Loucy (cell line): ENCODE data around the gene CCDC13.

Experiments used
- H2AFZ ChIP-seq: fragments of 200-600 bp; sonication (generic); 2 replicates; pipeline ENCODE4 v1.6.0; 2016; ENCODE audit warnings: antibody characterized with exemption, mild to moderate bottlenecking, low read length, moderate library complexity
- H3F3A ChIP-seq: fragments of 200-600 bp; 2 replicates; pipeline ENCODE4 v1.6.0; 2016; ENCODE audit warnings: antibody characterized with exemption, low read depth, mild to moderate bottlenecking
- H3K27me3 ChIP-seq: fragments of 200-600 bp; sonication (generic); 2 replicates; pipeline ENCODE4 v1.6.1; 2014; ENCODE audit warnings: low read length, mild to moderate bottlenecking; ENCODE audit not compliant: insufficient read depth, poor library complexity, severe bottlenecking
- H3K36me3 ChIP-seq: fragments of 200-600 bp; sonication (generic); 2 replicates; pipeline ENCODE4 v1.6.1; 2016; ENCODE audit warnings: low read length; ENCODE audit not compliant: insufficient read depth
- H3K4me1 ChIP-seq: fragments of 200-600 bp; sonication (generic); 2 replicates; pipeline ENCODE4 v1.5.1; 2014; ENCODE audit warnings: low read length, mild to moderate bottlenecking; ENCODE audit not compliant: insufficient read depth, poor library complexity, severe bottlenecking
- H3K4me2 ChIP-seq: fragments of 200-600 bp; sonication (generic); 2 replicates; pipeline ENCODE4 v1.6.0; 2014; ENCODE audit warnings: antibody characterized with exemption, low read length, low read depth, mild to moderate bottlenecking; ENCODE audit not compliant: poor library complexity, severe bottlenecking
- H3K4me3 ChIP-seq: fragments of 200-600 bp; sonication (generic); 2 replicates; pipeline ENCODE4 v1.5.1; 2014; ENCODE audit warnings: low read length, mild to moderate bottlenecking, mixed read lengths; ENCODE audit not compliant: poor library complexity, severe bottlenecking
- H3K79me2 ChIP-seq: fragments of 200-600 bp; sonication (generic); 2 replicates; pipeline ENCODE4 v1.6.1; 2014; ENCODE audit warnings: low read length; ENCODE audit not compliant: insufficient read depth
- H3K9ac ChIP-seq: fragments of 200-600 bp; sonication (generic); 2 replicates; pipeline ENCODE4 v1.6.0; 2014; ENCODE audit warnings: mild to moderate bottlenecking, low read depth, low read length, moderate library complexity; ENCODE audit not compliant: poor library complexity, severe bottlenecking
- H3K9me2 ChIP-seq: fragments of 200-600 bp; sonication (generic); replicated peaks from 2 replicates; pipeline ENCODE4 v1.6.1; 2016; ENCODE audit warnings: low read depth, low read length, mixed read lengths
- H3K9me3 ChIP-seq: fragments of 200-600 bp; sonication (generic); 2 replicates; pipeline ENCODE4 v1.6.1; 2014; ENCODE audit warnings: mild to moderate bottlenecking, antibody characterized with exemption, low read length, low read depth; ENCODE audit not compliant: insufficient read depth
- H4K20me1 ChIP-seq: fragments of 200-600 bp; sonication (generic); 2 replicates; pipeline ENCODE4 v1.6.0; 2014; ENCODE audit warnings: antibody characterized with exemption, low read length, mild to moderate bottlenecking; ENCODE audit not compliant: insufficient read depth, poor library complexity, severe bottlenecking
- EZH2phosphoT487 ChIP-seq: fragments of 200-600 bp; IDR thresholded peaks from 2 replicates; pipeline ENCODE4 v1.6.1; 2018; ENCODE audit warnings: antibody characterized with exemption, mild to moderate bottlenecking, moderate library complexity, borderline replicate concordance
- TF ChIP-seq, protein P1 (sequence below): fragments of 200-600 bp; sonication (generic); conservative IDR thresholded peaks from 2 replicates; pipeline ENCODE4 v1.5.1; 2014; ENCODE audit warnings: mild to moderate bottlenecking, antibody characterized with exemption, low read length

Gene CCDC13

DNA sequence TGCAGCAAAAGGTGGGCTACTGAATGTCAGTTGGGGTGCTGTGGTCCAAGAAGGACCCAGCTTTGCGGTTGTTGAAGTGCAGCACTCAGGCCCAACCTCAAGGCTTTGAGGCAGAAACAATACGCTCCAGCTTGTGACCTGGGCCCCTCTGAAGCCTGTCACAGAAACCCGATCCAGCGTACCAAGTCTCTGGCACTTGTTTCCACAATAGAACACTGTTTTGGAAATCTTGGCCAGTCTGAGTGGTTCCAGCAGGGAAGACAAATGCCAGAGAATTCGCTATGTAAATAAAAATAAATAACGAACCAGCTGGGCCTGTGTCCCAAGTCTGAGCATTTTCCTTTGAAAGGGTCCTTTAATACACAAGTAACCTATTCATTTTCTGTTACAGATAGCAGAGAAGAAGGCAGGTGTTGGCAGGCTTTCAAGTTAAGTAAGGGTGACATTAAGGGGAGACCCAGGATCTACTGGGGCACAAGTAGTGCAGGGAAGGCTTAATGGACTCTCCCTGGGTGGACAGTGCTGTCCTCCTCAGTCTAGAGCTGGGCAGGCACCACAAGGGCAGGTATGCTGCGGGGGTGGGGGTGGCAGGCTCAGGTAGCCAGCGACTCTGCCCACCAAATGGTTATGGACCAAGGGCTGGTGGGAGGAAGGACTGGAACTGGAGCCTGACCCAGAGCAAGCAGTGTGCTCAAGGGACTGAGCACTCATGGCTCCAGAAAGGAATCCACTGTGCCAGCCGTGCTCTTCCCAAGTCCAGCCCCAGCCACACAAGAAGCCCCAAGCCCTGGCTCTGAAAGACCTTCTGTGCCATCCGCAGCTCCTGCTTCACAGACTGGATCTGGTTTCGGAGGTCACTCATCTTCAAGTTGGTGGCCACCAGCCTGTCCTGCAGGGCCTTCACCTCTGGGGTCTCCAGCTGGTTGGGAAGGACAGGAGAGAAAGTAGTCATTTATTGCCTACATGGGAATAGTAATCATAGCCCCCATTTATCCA lies 26.3 kb downstream of the CCDC13 start:
- H3K9me2 ChIP-seq, result no peaks in the 10 kb centered on the region
- H3K9ac ChIP-seq, result no peak overlapping the region
- TF ChIP-seq, protein P1, sequence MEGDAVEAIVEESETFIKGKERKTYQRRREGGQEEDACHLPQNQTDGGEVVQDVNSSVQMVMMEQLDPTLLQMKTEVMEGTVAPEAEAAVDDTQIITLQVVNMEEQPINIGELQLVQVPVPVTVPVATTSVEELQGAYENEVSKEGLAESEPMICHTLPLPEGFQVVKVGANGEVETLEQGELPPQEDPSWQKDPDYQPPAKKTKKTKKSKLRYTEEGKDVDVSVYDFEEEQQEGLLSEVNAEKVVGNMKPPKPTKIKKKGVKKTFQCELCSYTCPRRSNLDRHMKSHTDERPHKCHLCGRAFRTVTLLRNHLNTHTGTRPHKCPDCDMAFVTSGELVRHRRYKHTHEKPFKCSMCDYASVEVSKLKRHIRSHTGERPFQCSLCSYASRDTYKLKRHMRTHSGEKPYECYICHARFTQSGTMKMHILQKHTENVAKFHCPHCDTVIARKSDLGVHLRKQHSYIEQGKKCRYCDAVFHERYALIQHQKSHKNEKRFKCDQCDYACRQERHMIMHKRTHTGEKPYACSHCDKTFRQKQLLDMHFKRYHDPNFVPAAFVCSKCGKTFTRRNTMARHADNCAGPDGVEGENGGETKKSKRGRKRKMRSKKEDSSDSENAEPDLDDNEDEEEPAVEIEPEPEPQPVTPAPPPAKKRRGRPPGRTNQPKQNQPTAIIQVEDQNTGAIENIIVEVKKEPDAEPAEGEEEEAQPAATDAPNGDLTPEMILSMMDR, result no peak
- no peak for TF ChIP-seq EZH2phosphoT487
- H3F3A ChIP-seq, result no peaks in the 10 kb centered on the region
- no peak overlapping the region for H3K4me2 ChIP-seq
- no peak overlapping the region for H2AFZ ChIP-seq
- no peaks in the 10 kb centered on the region for H3K4me1 ChIP-seq
- H3K27me3 ChIP-seq, result no peaks in the 10 kb centered on the region
- H3K9me3 ChIP-seq, result no peaks in the 10 kb centered on the region
- H4K20me1 ChIP-seq, result no peaks in the 10 kb centered on the region
- no peaks in the 10 kb centered on the region for H3K36me3 ChIP-seq
- H3K4me3 ChIP-seq, result no peak overlapping the region
- no peaks in the 10 kb centered on the region for H3K79me2 ChIP-seq

DNA sequence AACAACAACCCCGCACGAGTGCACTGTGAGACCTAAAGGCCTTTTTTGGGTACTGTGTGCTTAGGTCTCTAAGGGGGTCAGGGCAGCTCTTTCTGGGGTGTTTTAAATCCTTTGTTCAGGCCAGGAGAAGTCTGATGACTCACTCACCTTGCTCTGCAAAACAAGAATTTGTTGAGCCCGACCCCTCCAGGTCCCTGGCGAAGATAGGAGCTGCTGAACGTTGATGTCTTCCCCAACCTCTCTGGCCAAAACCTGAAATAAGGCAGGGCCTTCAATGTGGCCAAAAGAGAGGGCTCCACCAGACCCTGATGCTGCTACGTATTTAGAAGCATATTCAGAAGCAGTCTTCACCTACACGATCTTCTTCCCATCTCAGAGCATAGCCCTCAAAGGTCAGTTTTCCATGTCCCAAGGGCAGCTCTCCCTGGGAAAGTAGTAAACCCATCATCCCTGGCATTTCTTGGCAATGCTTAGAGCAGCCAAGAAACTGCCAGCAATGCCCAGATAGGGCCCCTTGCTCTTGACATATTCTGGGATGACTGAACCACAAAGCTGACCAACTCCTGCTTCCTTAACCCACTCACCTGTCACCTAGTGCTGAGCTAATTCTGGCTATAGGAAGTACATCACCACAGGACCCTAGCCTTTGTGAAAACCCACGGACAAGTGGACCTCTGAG lies 27.1 kb downstream of the CCDC13 start:
- H3K36me3 ChIP-seq, result no peaks in the 10 kb centered on the region
- no peaks in the 10 kb centered on the region for H3K4me1 ChIP-seq
- H3K27me3 ChIP-seq, result no peaks in the 10 kb centered on the region
- no peak for TF ChIP-seq EZH2phosphoT487
- TF ChIP-seq, protein P1, result no peak
- H3K79me2 ChIP-seq, result no peaks in the 10 kb centered on the region
- no peak overlapping the region for H3K4me3 ChIP-seq
- no peak overlapping the region for H3K4me2 ChIP-seq
- no peak overlapping the region for H2AFZ ChIP-seq
- no peaks in the 10 kb centered on the region for H3F3A ChIP-seq
- H3K9me2 ChIP-seq, result no peaks in the 10 kb centered on the region
- H3K9ac ChIP-seq, result no peak overlapping the region
- no peaks in the 10 kb centered on the region for H3K9me3 ChIP-seq
- no peaks in the 10 kb centered on the region for H4K20me1 ChIP-seq

DNA sequence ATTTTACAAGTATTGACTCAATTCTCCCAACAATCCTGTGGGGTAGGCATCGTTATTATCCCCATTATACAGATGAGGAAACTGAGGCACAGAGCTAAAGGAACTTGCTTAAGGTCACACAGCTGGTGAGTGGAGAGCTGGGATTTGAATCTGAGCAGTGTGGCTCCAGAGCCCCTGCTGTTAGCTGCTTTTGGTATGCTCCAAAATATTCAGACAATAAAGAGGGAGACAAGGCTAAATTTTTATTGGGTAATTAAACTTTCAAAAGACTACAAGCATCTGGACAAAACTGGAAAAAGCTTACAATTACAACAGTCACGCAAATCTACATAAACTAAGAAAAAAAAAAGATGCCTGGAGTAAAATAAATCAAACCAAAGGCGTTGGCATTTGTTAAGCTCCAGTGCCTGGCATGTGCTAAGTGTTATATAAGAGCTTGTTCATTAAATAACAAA lies 27.7 kb downstream of the CCDC13 start:
- Histone ChIP-seq H3F3A (no peaks in the 10 kb centered on the region), H3K79me2 (no peaks in the 10 kb centered on the region), H3K4me1 (no peaks in the 10 kb centered on the region), H3K4me3 (no peak overlapping the region), H3K36me3 (no peaks in the 10 kb centered on the region), H3K9me3 (no peaks in the 10 kb centered on the region), H3K9ac (no peak overlapping the region), H4K20me1 (no peaks in the 10 kb centered on the region), H3K4me2 (no peak overlapping the region), H3K27me3 (no peaks in the 10 kb centered on the region), H2AFZ (no peak overlapping the region), H3K9me2 (no peaks in the 10 kb centered on the region)
- TF ChIP-seq EZH2phosphoT487, result no peak
- TF ChIP-seq, protein P1, result no peak
